ENCODE measurements around the gene ANK2. TPM values are rescaled to one million over a fixed set of nuclear protein-coding genes. Genes with fewer than 3 reads are reported as not detected.

ANK2 gene
- total RNA-seq, 4 donors from 2014 or later: 74.2 to 127 (median 87.5) TPM

- Histone ChIP-seq H3K27me3 (no peaks in the 10 kb centered on the region), H3K4me3 (no peak overlapping the region), H3K9me3 (no peaks in the 10 kb centered on the region), H3K4me1 (peaks cover 0 to 6% of the 10 kb centered on the region in 2 donors), H3K36me3 (peaks cover 0 to 17% of the 10 kb centered on the region in 2 donors), H3K27ac (no peak overlapping the region)
- no peak for DNase-seq
- intact Hi-C loops (cut with DNase I; ENCODE audit: low total_unique reads): no loop called here
- ATAC-seq: no peak
- in situ Hi-C loops (cut with MboI; ENCODE audit: low sequenced_read_pairs in 4 of 4): no loop called here
- no peak for TF ChIP-seq CTCF (IDR thresholded peaks at IDR 0.05 in 4 of 5, conservative IDR thresholded peaks at IDR 0.05 in 1 of 5)
These were observed 280.7 kb downstream of the ANK2 start for GRCh38 chr4:113330200-113330599.

GRCh38 chr4:113331811-113332210 lies 282.4 kb downstream of the ANK2 start:
- H3K36me3 ChIP-seq: peaks cover 0 to 17% of the 10 kb centered on the region in 2 donors
- H3K27me3 ChIP-seq: no peaks in the 10 kb centered on the region
- H3K4me1 ChIP-seq: peaks cover 0 to 6% of the 10 kb centered on the region in 2 donors
- no peak overlapping the region for H3K27ac ChIP-seq
- in situ Hi-C loops (cut with MboI; ENCODE audit: low sequenced_read_pairs in 4 of 4) (no loop called here), intact Hi-C loops (cut with DNase I; ENCODE audit: low total_unique reads) (no loop called here)
- ATAC-seq (no peak), DNase-seq (no peak)
- H3K9me3 ChIP-seq: no peaks in the 10 kb centered on the region
- TF ChIP-seq CTCF (IDR thresholded peaks at IDR 0.05 in 4 of 5, conservative IDR thresholded peaks at IDR 0.05 in 1 of 5) (no peak), POLR2A (IDR thresholded peaks at IDR 0.05) (no peak)
- no peak overlapping the region for H3K4me3 ChIP-seq

- Histone ChIP-seq H3K27me3 (no peaks in the 10 kb centered on the region), H3K4me1 (no peaks in the 10 kb centered on the region), H3K36me3 (peaks cover 0 to 17% of the 10 kb centered on the region in 2 donors), H3K27ac (no peak overlapping the region), H3K4me3 (no peak overlapping the region), H3K9me3 (no peaks in the 10 kb centered on the region)
- no peak for TF ChIP-seq CTCF (IDR thresholded peaks at IDR 0.05 in 4 of 5, conservative IDR thresholded peaks at IDR 0.05 in 1 of 5)
- TF ChIP-seq POLR2A (IDR thresholded peaks at IDR 0.05): no peak
- in situ Hi-C loops (cut with MboI; ENCODE audit: low sequenced_read_pairs in 4 of 4) (no loop called here), intact Hi-C loops (cut with DNase I; ENCODE audit: low total_unique reads) (no loop called here)
- DNase-seq (no peak), ATAC-seq (no peak)
These were observed 283.2 kb downstream of the ANK2 start for GRCh38 chr4:113332701-113333100.

GRCh38 chr4:113335746-113336145 lies 286.3 kb downstream of the ANK2 start:
- TF ChIP-seq CTCF (IDR thresholded peaks at IDR 0.05 in 4 of 5, conservative IDR thresholded peaks at IDR 0.05 in 1 of 5): no peak
- TF ChIP-seq POLR2A (IDR thresholded peaks at IDR 0.05): no peak
- no peaks in the 10 kb centered on the region for H3K4me1 ChIP-seq
- intact Hi-C loops (cut with DNase I; ENCODE audit: low total_unique reads): no loop called here

GRCh38 chr4:113336556-113336955 lies 287.1 kb downstream of the ANK2 start:
- H3K27me3 ChIP-seq: no peaks in the 10 kb centered on the region
- in situ Hi-C loops (cut with MboI; ENCODE audit: low sequenced_read_pairs in 4 of 4) (no loop called here), intact Hi-C loops (cut with DNase I; ENCODE audit: low total_unique reads) (no loop called here)
- DNase-seq: no peak
- H3K4me1 ChIP-seq: no peaks in the 10 kb centered on the region
- H3K36me3 ChIP-seq: peaks cover 0 to 4% of the 10 kb centered on the region in 2 donors
- H3K9me3 ChIP-seq: no peaks in the 10 kb centered on the region
- no peak overlapping the region for H3K4me3 ChIP-seq
- H3K27ac ChIP-seq: no peak overlapping the region
- ATAC-seq: no peak
- TF ChIP-seq CTCF (IDR thresholded peaks at IDR 0.05 in 4 of 5, conservative IDR thresholded peaks at IDR 0.05 in 1 of 5) (no peak), POLR2A (IDR thresholded peaks at IDR 0.05) (no peak)

More at GRCh38 chr4:113335746-113336145, 286.3 kb downstream of the ANK2 start:
- Histone ChIP-seq H3K36me3 (peaks cover 0 to 11% of the 10 kb centered on the region in 2 donors), H3K4me3 (no peak overlapping the region), H3K9me3 (no peaks in the 10 kb centered on the region), H3K27ac (no peak overlapping the region), H3K27me3 (no peaks in the 10 kb centered on the region)
- no peak for DNase-seq
- in situ Hi-C loops (cut with MboI; ENCODE audit: low sequenced_read_pairs in 4 of 4): no loop called here
- no peak for ATAC-seq
